GM23338 (cell line): ENCODE results near the gene EIF4E3. TPM values are rescaled to one million over a fixed set of nuclear protein-coding genes. Genes with fewer than 3 reads are reported as not detected.
A peak's percentile ranks its signal among the peaks of the same experiment; 100 is the strongest.

ENCODE experiments used
- ATAC-seq: fragments of 200-7000 bp; cut with Tn5 transposase; 3 replicates; pipeline ENCODE4 v1.9.1; 2020
- DNase-seq: peaks from one replicate; pipeline ENCODE4 v3.0.0-alpha.2; 2015; ENCODE audit warnings: low spot score
- H2AFZ ChIP-seq: fragments of 200-600 bp; sonication (generic); 2 replicates; pipeline ENCODE4 v1.8.0; 2016; ENCODE audit warnings: antibody characterized with exemption, mild to moderate bottlenecking, moderate library complexity
- H3F3A ChIP-seq: fragments of 200-600 bp; sonication (generic); replicated peaks from 2 replicates; pipeline ENCODE4 v1.8.0; 2017; ENCODE audit warnings: antibody characterized with exemption, mixed run types, low read depth
- H3K27ac ChIP-seq: fragments of 200-600 bp; sonication (generic); 2 replicates; pipeline ENCODE4 v1.6.1; 2016; ENCODE audit warnings: low read depth
- H3K27me3 ChIP-seq: fragments of 200-600 bp; sonication (generic); 2 replicates; pipeline ENCODE4 v1.8.0; 2016; ENCODE audit warnings: mild to moderate bottlenecking, mixed run types, moderate library complexity; ENCODE audit not compliant: insufficient read depth
- H3K36me3 ChIP-seq: fragments of 200-600 bp; sonication (generic); 2 replicates; pipeline ENCODE4 v1.8.0; 2016; ENCODE audit warnings: mild to moderate bottlenecking; ENCODE audit not compliant: insufficient read depth
- H3K4me1 ChIP-seq: fragments of 200-600 bp; sonication (generic); 2 replicates; pipeline ENCODE4 v1.8.0; 2016; ENCODE audit warnings: mild to moderate bottlenecking, moderate library complexity; ENCODE audit not compliant: insufficient read depth
- H3K4me2 ChIP-seq: fragments of 200-600 bp; sonication (generic); 2 replicates; pipeline ENCODE4 v1.7.1; 2017; ENCODE audit warnings: mixed run types
- H3K4me3 ChIP-seq: fragments of 200-600 bp; sonication (generic); 2 replicates; pipeline ENCODE4 v1.6.1; 2016; ENCODE audit warnings: mixed run types
- H3K79me2 ChIP-seq: fragments of 200-600 bp; sonication (generic); replicated peaks from 2 replicates; pipeline ENCODE4 v1.8.0; 2017; ENCODE audit warnings: mild to moderate bottlenecking; ENCODE audit not compliant: insufficient read depth
- H3K9me2 ChIP-seq: fragments of 200-600 bp; sonication (generic); 2 replicates; pipeline ENCODE4 v1.8.0; 2017; ENCODE audit not compliant: insufficient read depth
- H4K20me1 ChIP-seq: fragments of 200-600 bp; sonication (generic); replicated peaks from 2 replicates; pipeline ENCODE4 v1.8.0; 2017; ENCODE audit warnings: mild to moderate bottlenecking; ENCODE audit not compliant: insufficient read depth
- H3K27ac Mint-ChIP-seq: 2 replicates; pipeline ENCODE4 v1.8.0; 2020; ENCODE audit warnings: inconsistent platforms, mild to moderate bottlenecking, moderate library complexity, mixed read lengths
- H3K27me3 Mint-ChIP-seq: 3 replicates; pipeline ENCODE4 v1.8.0; 2022; ENCODE audit warnings: low read depth, mild to moderate bottlenecking, moderate library complexity, mixed read lengths, inconsistent platforms; ENCODE audit not compliant: insufficient read depth, poor library complexity
- H3K36me3 Mint-ChIP-seq: 3 replicates; pipeline ENCODE4 v1.8.0; 2021; ENCODE audit warnings: low read depth, mild to moderate bottlenecking, inconsistent platforms, moderate library complexity, mixed read lengths
- H3K4me1 Mint-ChIP-seq: 3 replicates; pipeline ENCODE4 v1.8.0; 2020; ENCODE audit warnings: mild to moderate bottlenecking, inconsistent platforms, mixed read lengths
- H3K4me3 Mint-ChIP-seq: 3 replicates; pipeline ENCODE4 v1.8.0; 2021; ENCODE audit warnings: moderate library complexity, mild to moderate bottlenecking, inconsistent platforms, mixed read lengths
- H3K9me3 Mint-ChIP-seq: 3 replicates; pipeline ENCODE4 v1.8.0; 2020; ENCODE audit warnings: moderate library complexity, mild to moderate bottlenecking, inconsistent platforms, mixed read lengths
- CREB1 ChIP-seq: fragments of 250-450 bp; sonication (Bioruptor Pico); IDR thresholded peaks from 2 replicates; pipeline ENCODE4 v1.5.0; 2020; ENCODE audit warnings: low read depth, mild to moderate bottlenecking, moderate library complexity
- CTCF ChIP-seq, 2 experiments: fragments of 200-600 bp in 1 of 2; sonication (generic) in 1 of 2; conservative IDR thresholded peaks; 2 replicates each; pipeline versions ENCODE4 v1.5.1 to v1.6.1; 2016 to 2017; ENCODE audit warnings: antibody characterized with exemption in 2 of 2, low read depth in 2 of 2, mild to moderate bottlenecking in 2 of 2, moderate library complexity in 1 of 2
- EZH2 ChIP-seq: fragments of 200-600 bp; sonication (generic); IDR thresholded peaks from one replicate; pipeline ENCODE4 v1.8.0; 2017; ENCODE audit warnings: antibody characterized with exemption, mild to moderate bottlenecking, low read depth; ENCODE audit not compliant: unreplicated experiment
- NANOG ChIP-seq: IDR thresholded peaks from 2 replicates; pipeline ENCODE4 v1.6.1; 2016; ENCODE audit warnings: antibody characterized with exemption, borderline replicate concordance
- POLR2AphosphoS5 ChIP-seq: IDR thresholded peaks from 2 replicates; pipeline ENCODE4 v1.6.1; 2016; ENCODE audit warnings: antibody characterized with exemption, low read depth
- REST ChIP-seq: IDR thresholded peaks from one replicate; pipeline ENCODE4 v1.6.1; 2018; ENCODE audit warnings: antibody characterized with exemption; ENCODE audit not compliant: unreplicated experiment
- STAT1 ChIP-seq: IDR thresholded peaks from one replicate; pipeline ENCODE4 v1.6.1; 2016; ENCODE audit warnings: antibody characterized with exemption; ENCODE audit not compliant: unreplicated experiment
- polyA plus RNA-seq: library from polyadenylated mRNA; unstranded; fragments of >200 nt; fragmentation: Nextera tagmentation; extraction: Ambion mirVana; gene quantifications from 2 replicates; pipeline ENCODE4 v1.2.1, GENCODE V29; 2016
- total RNA-seq: library from RNA; depleted of rRNA; stranded (reverse); fragments of >200 nt; shearing (Covaris generic); gene quantifications from 2 replicates; pipeline ENCODE4 v1.2.3, GENCODE V29; 2014

EIF4E3 gene
- total and polyA plus RNA-seq, 2 experiments from 2014 or later = 6.0 to 9.7 TPM

- no peaks in the 10 kb centered on the region for H4K20me1 ChIP-seq
- no peaks in the 10 kb centered on the region for H3K27me3 ChIP-seq
- H3F3A ChIP-seq = no peaks in the 10 kb centered on the region
- DNase-seq (peak; percentile 68), ATAC-seq (peak; percentile 88)
- Mint-ChIP-seq H3K4me1 (peaks cover 39% of the 10 kb centered on the region), H3K4me3 (no peak overlapping the region), H3K27ac (no peak overlapping the region), H3K27me3 (peaks cover 8% of the 10 kb centered on the region), H3K9me3 (no peaks in the 10 kb centered on the region), H3K36me3 (no peaks in the 10 kb centered on the region)
- no peaks in the 10 kb centered on the region for H3K79me2 ChIP-seq
- no peak overlapping the region for H3K4me3 ChIP-seq
- H3K4me2 ChIP-seq = peak overlapping the region; percentile 25
- peaks cover 35% of the 10 kb centered on the region for H3K4me1 ChIP-seq
- H3K36me3 ChIP-seq = no peaks in the 10 kb centered on the region
- H2AFZ ChIP-seq = no peak overlapping the region
- TF ChIP-seq CTCF (conservative IDR thresholded peaks at IDR 0.05; ENCODE audit: low read depth in 2 of 2) (peak; percentile 68 to 71), CREB1 (CRISPR knock-in tag) (no peak)
- H3K9me2 ChIP-seq = peaks cover 5% of the 10 kb centered on the region; the same call in 1 of the 2 replicates
- no peak overlapping the region for H3K27ac ChIP-seq
Observed at GRCh38 chr3:71652781-71653413, 72.3 kb downstream of the EIF4E3 start.

DNA sequence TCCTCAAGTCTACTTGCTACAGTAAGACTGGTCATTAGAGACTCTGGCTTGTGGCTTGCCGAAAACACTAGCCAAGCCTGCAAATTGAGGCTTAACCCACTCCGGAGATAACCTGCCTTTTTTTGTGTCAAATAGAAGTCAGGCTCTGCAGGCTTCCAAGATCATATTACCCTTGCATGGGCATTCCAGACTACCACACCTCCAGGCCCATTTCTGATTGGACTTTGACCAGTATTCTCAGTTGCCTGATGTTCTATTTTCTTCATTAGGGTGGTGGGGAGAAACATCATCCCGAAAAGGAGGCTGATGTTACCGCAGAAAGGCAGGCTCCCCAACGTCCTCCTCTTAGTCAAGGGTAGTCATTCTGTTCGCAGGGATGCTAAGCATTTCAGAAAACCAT, 73.6 kb downstream of the EIF4E3 start:
- Mint-ChIP-seq H3K4me1 (peaks cover 39% of the 10 kb centered on the region), H3K27ac (no peak overlapping the region), H3K36me3 (no peaks in the 10 kb centered on the region), H3K9me3 (no peaks in the 10 kb centered on the region), H3K27me3 (peaks cover 8% of the 10 kb centered on the region), H3K4me3 (no peak overlapping the region)
- Histone ChIP-seq H3F3A (no peaks in the 10 kb centered on the region), H3K4me3 (no peak overlapping the region), H3K9me2 (peaks cover 5% of the 10 kb centered on the region; the same call in 1 of the 2 replicates), H3K4me2 (no peak overlapping the region), H3K27me3 (no peaks in the 10 kb centered on the region), H3K79me2 (no peaks in the 10 kb centered on the region), H3K36me3 (no peaks in the 10 kb centered on the region), H3K4me1 (peaks cover 35% of the 10 kb centered on the region), H3K27ac (no peak overlapping the region), H4K20me1 (no peaks in the 10 kb centered on the region), H2AFZ (peak overlapping the region; percentile 44; the same call in 1 of the 2 replicates)
- no peak for TF ChIP-seq POLR2AphosphoS5
- no peak for TF ChIP-seq REST
- TF ChIP-seq NANOG = no peak
- TF ChIP-seq STAT1 = no peak
- TF ChIP-seq EZH2 = no peak
- ATAC-seq (no peak), DNase-seq (no peak)
